GM21737 (cell line): ENCODE measurements around the gene DUOX1.
A peak's percentile ranks its signal among the peaks of the same experiment; 100 is the strongest.

Source experiments
- ATAC-seq: cut with Tn5 transposase; IDR thresholded peaks from one replicate; pipeline ENCODE4 v1.9.1; 2021; ENCODE audit warnings: mild to moderate bottlenecking, moderate library complexity; ENCODE audit not compliant: unreplicated experiment

The DUOX1 gene

GRCh38 chr15:45105586-45105985, 24.2 kb upstream of the DUOX1 start:
- ATAC-seq, result no peak

GRCh38 chr15:45106002-45106790, 23.6 kb upstream of the DUOX1 start:
- no peak for ATAC-seq

GRCh38 chr15:45107941-45108630, 21.7 kb upstream of the DUOX1 start:
- ATAC-seq, result no peak

GRCh38 chr15:45110256-45110820, 19.5 kb upstream of the DUOX1 start:
- no peak for ATAC-seq

GRCh38 chr15:45111390-45112142, 18.2 kb upstream of the DUOX1 start:
- ATAC-seq, result no peak

GRCh38 chr15:45112143-45112590, 17.6 kb upstream of the DUOX1 start:
- ATAC-seq, result no peak

- no peak for ATAC-seq
These were observed 17.0 kb upstream of the DUOX1 start for GRCh38 chr15:45112591-45113379.

GRCh38 chr15:45113380-45113990, 16.3 kb upstream of the DUOX1 start:
- ATAC-seq, result no peak

- no peak for ATAC-seq
These were observed 15.6 kb upstream of the DUOX1 start, which contains the start of the genes DUOX2 and DUOXA2 for GRCh38 chr15:45114076-45114750. DUOX2 (minus strand) TSS chr15:45114172; CDS start chr15:45113411, 761 bp downstream. DUOXA2 (plus strand) TSS chr15:45114326; CDS start chr15:45114606, 280 bp downstream.

GRCh38 chr15:45114751-45115085, 15.1 kb upstream of the DUOX1 start:
- no peak for ATAC-seq

GRCh38 chr15:45115312-45115820, 14.4 kb upstream of the DUOX1 start:
- ATAC-seq, result no peak

- no peak for ATAC-seq
These were observed 13.8 kb upstream of the DUOX1 start for GRCh38 chr15:45116006-45116481.

GRCh38 chr15:45116482-45117307, 13.1 kb upstream of the DUOX1 start:
- no peak for ATAC-seq

GRCh38 chr15:45117308-45118130, 12.3 kb upstream of the DUOX1 start:
- no peak for ATAC-seq

- peak; percentile 88 for ATAC-seq
These were observed 11.6 kb upstream of the DUOX1 start for GRCh38 chr15:45118131-45118588.

- ATAC-seq, result no peak
These were observed 10.8 kb upstream of the DUOX1 start for GRCh38 chr15:45118996-45119395.
